SW 1271 (cell line): ENCODE results near the gene ZNF121.
A peak's percentile ranks its signal among the peaks of the same experiment; 100 is the strongest.
"Not testable (repeated sequence)": the region's sequence is repeated elsewhere in the genome, so short reads cannot be mapped to it uniquely, and the experiment has no call there.

Experiments
- DNase-seq, 2 experiments: peaks; one replicate each; lab custom pipeline; 2025; lab: John Stamatoyannopoulos, UW

Gene ZNF121

GRCh38 chr19:9584073-9584833, at the start of gene ZNF121:
Gene ZNF121 (minus strand): TSS chr19:9584504. CDS start chr19:9568097, 16,407 bp downstream.
- DNase-seq, result peak; percentile 38 to 82

DNA sequence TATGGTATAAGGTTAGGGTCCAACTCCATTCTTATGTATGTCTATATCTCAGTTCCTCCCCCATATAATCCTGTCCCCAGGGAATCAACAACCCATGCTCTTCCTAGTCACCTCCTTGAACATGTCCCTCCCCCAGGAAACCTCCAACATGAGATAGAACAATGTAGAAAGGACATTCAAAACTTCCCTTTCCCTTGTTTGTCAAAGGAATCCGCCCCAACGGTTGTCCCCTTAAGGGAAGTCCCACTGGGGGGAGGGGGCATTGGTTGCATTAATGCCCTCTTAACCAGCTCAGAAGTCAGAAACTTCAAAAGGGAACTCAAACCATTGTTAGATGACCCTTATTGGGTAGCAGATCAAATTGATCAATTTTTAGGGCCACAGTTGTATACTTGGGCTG, 43.6 kb upstream of the ZNF121 start:
- DNase-seq, result no peak

- no peak for DNase-seq
Measured at GRCh38 chr19:9622531-9622930, 38.2 kb upstream of the ZNF121 start.

GRCh38 chr19:9621156-9622037, 37.1 kb upstream of the ZNF121 start, which contains the start of gene ZNF561:
Gene ZNF561 (minus strand): TSS chr19:9621232. CDS start chr19:9619456, 1,776 bp downstream.
- peak; percentile 34 to 66 for DNase-seq

DNA sequence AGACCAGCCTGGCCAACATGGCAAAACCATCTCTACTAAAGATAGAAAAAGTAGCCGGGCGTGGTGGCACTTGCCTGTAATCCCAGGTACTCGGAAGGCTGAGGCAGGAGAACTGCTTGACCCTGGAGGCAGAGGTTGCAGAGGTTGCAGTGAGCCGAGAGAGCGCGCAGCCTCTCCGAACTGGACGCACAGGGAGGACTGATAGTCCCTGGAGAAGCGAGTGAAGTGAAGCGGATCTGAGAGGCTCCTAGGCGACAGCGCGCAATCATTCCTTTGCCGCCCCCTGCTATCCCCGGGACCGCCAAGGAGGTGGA, 36.5 kb upstream of the ZNF121 start:
- no peak for DNase-seq

DNA sequence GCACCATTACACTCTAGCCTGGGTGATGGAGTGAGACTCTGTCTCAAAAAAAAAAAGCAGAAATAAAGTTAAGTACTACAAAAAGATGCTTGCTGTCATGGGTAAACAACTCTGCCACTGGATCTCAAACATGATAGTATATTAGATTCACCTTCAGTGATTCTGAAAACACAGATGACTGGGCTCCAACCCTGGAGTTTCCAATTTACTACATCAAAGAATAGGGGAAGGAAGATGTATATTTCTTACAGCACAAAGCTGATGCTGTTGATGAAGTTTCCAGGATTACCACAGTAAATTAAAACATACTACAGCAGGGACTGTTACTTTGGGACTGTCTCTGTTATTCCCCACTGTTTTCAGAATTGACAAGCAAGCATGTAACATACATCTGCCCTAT, 31.5 kb upstream of the ZNF121 start:
- DNase-seq, result no peak

GRCh38 chr19:9610484-9611113, 26.3 kb upstream of the ZNF121 start:
- no peak for DNase-seq

GRCh38 chr19:9608912-9609311, 24.6 kb upstream of the ZNF121 start:
- no peak for DNase-seq

DNA sequence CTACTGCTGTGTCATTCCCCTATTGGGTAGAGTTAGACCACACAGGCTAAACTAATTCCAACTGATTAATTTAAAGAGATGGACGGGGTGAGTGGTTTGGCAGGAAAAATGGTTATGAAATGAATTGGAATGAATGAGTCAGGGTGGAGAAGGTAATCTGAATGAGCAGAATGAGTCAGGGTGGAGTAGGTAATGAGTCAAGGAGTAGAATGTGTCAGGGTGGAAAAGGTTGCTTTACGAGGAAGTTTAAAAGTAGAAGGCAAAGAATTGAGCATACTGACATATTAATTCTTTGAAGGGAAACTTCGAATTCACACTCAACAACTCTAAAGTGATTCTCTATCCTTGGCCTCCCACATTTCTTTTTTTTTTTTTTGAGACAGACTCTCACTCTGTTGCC, 12.7 kb upstream of the ZNF121 start:
- peak; percentile 66 to 94 for DNase-seq

GRCh38 chr19:9586764-9587163, 2.5 kb upstream of the ZNF121 start:
- DNase-seq, result peak in 1 of 2 experiments; percentile 64

GRCh38 chr19:9582081-9582725, 2.1 kb downstream of the ZNF121 start:
- DNase-seq, result not testable (repeated sequence)

DNA sequence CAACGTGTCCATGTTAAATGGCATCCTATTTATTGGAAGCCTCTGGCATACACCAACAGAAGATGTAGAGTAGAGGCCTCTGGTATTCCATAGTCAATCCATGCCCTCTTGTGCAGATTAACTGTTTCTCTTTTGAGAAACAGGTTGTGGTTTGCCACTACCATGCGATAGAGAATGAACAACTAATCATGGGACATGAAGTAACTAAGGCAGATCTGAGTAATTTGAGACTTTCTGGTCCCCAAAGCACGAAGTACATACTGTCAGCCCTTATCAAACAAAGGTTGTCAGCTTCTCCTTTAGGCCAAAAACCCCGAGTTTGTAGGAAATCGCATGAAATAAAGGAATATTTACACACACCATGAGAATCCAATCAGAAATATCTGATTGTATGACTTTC, 3.6 kb downstream of the ZNF121 start:
- DNase-seq, result no peak

DNA sequence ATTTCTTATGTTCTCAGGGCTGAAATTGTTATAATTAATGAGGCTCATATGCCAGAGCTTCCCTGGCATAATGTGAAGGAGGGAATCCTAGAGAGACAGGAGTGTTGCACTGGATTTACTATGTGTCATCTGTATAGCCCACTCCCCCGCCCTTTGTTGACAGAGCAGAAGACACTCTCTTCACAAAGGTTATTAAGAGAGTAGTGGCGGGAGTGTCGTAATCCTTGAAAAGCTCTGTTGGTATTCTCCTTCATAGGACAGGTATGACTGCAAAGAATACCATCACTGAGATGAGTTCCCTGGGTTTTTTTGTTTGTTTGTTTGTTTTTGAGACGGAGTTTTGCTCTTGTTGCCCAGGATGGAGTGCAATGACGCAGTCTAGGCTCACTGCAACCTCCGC, 14.0 kb downstream of the ZNF121 start:
- no peak for DNase-seq

DNA sequence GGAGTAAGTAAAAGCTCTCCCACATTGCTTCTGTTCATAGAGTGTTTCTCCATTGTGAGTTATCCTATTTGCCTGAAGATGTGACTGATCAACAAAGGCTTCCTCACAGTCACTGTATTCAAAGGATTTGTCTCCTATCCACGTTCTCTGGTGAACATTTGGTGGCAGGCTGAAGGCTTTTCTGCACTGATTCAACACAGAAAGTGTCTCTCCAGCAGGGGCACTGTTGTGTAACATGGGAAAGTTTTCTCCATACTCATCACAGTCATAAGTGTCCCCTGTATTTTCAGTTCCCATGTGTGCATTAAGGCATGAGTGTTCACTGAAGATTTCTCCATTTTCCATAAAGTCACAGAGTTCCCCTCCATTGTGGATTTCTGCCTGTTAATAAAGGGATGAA, 17.6 kb downstream of the ZNF121 start:
- DNase-seq, result no peak

GRCh38 chr19:9565900-9566705, 18.2 kb downstream of the ZNF121 start:
- DNase-seq, result no peak

DNA sequence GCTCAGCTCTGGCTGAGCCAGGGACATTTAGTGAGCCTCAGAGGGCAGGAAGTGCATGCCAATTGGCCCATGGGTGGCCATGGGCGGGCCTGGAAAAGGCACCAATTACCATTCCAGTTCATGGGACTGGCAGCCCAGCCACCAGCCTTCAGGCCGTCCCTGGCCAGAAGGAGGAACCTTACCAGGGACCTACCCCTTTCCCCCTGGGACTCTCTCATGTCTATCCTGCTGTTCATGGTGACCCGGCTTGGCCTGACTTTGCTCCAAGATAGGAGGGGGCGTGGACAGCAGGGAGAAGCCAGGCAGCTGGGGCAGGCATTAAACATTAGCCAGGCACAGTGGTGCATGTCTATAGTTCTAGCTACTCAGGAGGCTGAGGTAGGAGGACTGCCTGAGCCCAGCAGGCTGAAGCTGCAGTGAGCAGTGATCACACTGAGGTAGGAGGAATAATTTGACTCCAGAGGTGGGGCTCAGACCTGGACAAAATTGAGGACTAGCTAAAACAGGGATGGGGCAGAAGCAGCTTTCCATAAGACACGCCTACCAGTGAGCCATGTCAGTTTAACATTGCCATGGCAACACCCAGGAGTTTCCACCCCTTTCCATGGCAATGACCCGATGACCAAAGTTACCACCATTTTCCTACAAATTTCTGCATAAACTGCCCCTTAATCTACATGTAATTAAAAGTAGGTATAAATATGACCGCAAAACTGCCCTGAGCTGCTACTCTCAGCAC, 31.6 kb downstream of the ZNF121 start:
- DNase-seq, result no peak

DNA sequence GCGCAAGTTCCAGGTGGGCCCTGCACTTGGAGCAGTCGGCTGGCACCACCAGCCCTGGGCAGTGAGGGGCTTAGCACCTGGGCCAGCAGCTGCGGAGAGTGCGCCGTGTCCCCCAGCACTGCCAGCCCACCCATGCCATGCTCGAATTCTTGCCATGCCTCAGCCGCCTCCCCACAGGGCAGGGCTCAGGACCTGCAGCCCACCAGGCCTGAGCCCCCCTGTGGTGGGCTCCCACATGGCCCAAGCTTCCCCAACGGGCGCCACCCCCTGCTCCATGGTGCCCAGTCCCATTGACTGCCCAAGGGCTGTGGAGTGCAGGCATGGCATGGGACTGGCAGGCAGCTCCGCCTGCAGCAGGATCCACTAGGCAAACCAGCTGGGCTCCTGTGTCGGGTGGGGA, 36.4 kb downstream of the ZNF121 start:
- no peak for DNase-seq

DNA sequence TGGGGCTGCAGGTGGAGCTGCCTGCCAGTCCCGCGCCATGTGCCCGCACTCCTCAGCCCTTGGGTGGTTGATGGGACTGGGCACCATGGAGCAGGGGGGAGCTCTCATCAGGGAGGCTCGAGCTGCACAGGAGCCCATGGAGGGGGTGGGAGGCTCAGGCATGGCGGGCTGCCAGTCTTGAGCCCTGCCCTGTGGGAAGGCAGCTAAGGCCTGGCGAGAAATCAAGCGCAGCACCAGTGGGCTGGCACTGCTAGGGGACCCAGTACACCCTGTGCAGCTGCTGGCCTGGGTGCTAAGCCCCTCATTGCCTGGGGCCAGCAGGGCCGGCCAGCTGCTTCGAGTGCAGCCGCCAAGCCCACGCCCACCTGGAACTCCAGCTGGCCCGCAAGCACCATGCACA, 43.0 kb downstream of the ZNF121 start:
- DNase-seq, result not testable (repeated sequence)

DNA sequence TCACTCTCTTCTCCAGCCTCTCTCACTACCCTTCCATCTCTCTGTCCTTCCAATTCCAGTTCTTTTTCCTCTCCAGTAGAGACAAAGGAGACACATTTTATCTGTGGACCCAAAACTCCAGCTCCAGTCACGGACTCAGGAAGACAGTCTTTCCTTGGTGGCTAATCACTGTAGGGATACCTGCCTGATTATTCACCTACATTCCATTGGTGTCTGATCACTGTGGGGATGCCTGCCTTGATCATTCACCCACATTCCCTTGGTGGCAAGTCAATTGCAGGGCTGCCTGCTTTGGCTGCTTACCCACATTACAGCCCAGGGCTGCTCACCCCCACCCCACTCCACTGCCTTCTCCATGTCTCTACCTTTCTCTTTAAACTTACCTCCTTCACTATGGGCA, 44.4 kb downstream of the ZNF121 start:
- not testable (repeated sequence) for DNase-seq

DNA sequence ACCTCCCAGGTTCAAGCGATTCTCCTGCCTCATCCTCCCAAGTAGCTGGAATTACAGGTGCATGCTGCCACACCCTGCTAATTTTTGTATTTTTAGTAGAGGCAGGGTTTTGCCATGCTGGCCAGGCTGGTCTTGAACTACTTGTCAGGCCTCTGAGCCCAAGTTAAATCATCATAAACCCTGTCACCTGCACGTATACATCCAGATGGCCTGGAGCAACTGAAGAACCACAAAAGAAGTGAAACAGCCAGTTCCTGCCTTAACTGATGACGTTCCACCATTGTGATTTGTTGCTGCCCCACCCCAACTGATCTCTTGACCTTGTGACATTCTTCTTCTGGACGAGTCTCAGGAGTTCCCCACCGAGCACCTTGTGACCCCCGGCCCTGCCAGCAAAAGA, 45.1 kb downstream of the ZNF121 start:
- not testable (repeated sequence) for DNase-seq
